ENCODE measurements around the gene SLC22A15. TPM values are rescaled to one million over a fixed set of nuclear protein-coding genes. Genes with fewer than 3 reads are reported as not detected.

Gene SLC22A15
- total RNA-seq, 1 donor from 2014 or later = 12.0 TPM

GRCh38 chr1:115980998-115981993 is 5.0 kb downstream of the SLC22A15 start:
- Histone ChIP-seq H3K4me1 (ENCODE audit: insufficient read depth, low read length) (no peaks in the 10 kb centered on the region), H3K36me3 (ENCODE audit: insufficient read depth, low read length) (no peaks in the 10 kb centered on the region), H4K20me1 (ENCODE audit: insufficient read depth, low read length) (no peaks in the 10 kb centered on the region), H3K4me3 (ENCODE audit: insufficient read depth, low read depth, low read length) (no peak overlapping the region), H2AFZ (ENCODE audit: low read depth, low read length) (no peak overlapping the region), H3K27me3 (ENCODE audit: insufficient read depth, low read length) (peaks cover 4% of the 10 kb centered on the region), H3K4me2 (ENCODE audit: low read length) (no peak overlapping the region), H3K27ac (ENCODE audit: low read depth, low read length) (no peak overlapping the region), H3K79me2 (ENCODE audit: insufficient read depth, low read length) (no peaks in the 10 kb centered on the region), H3K9ac (ENCODE audit: low read length) (no peak overlapping the region), H3K9me3 (ENCODE audit: insufficient read depth, low read depth, low read length) (no peaks in the 10 kb centered on the region)
- Mint-ChIP-seq H3K27ac (ENCODE audit: unreplicated experiment) (no peak overlapping the region), H3K27me3 (ENCODE audit: low read depth, unreplicated experiment) (no peaks in the 10 kb centered on the region), H3K4me3 (ENCODE audit: unreplicated experiment) (no peak overlapping the region), H3K4me1 (ENCODE audit: low read depth, unreplicated experiment) (peaks cover 17% of the 10 kb centered on the region), H3K9me3 (ENCODE audit: unreplicated experiment) (no peaks in the 10 kb centered on the region), H3K36me3 (ENCODE audit: low read depth, unreplicated experiment) (no peaks in the 10 kb centered on the region)
- FAIRE-seq (peak; percentile 5), DNase-seq (ENCODE audit: low read depth) (peak; percentile 9)
- TF ChIP-seq CTCF (IDR thresholded peaks at IDR 0.05; ENCODE audit: insufficient read depth, low read depth, low read length) = peak; percentile 50
- no peak for TF ChIP-seq EZH2 (IDR thresholded peaks at IDR 0.05; ENCODE audit: insufficient read depth, low read length)

- Histone ChIP-seq H3K4me2 (ENCODE audit: low read length) (no peak overlapping the region), H3K79me2 (ENCODE audit: insufficient read depth, low read length) (no peaks in the 10 kb centered on the region), H4K20me1 (ENCODE audit: insufficient read depth, low read length) (no peaks in the 10 kb centered on the region), H3K9me3 (ENCODE audit: insufficient read depth, low read depth, low read length) (no peaks in the 10 kb centered on the region), H3K9ac (ENCODE audit: low read length) (no peak overlapping the region), H2AFZ (ENCODE audit: low read depth, low read length) (no peak overlapping the region), H3K4me3 (ENCODE audit: insufficient read depth, low read depth, low read length) (no peak overlapping the region), H3K27me3 (ENCODE audit: insufficient read depth, low read length) (peaks cover 2% of the 10 kb centered on the region), H3K27ac (ENCODE audit: low read depth, low read length) (no peak overlapping the region), H3K36me3 (ENCODE audit: insufficient read depth, low read length) (no peaks in the 10 kb centered on the region), H3K4me1 (ENCODE audit: insufficient read depth, low read length) (no peaks in the 10 kb centered on the region)
- no peak for TF ChIP-seq CTCF (IDR thresholded peaks at IDR 0.05; ENCODE audit: insufficient read depth, low read depth, low read length)
- TF ChIP-seq EZH2 (IDR thresholded peaks at IDR 0.05; ENCODE audit: insufficient read depth, low read length) = no peak
- no peak for FAIRE-seq
- Mint-ChIP-seq H3K27me3 (ENCODE audit: low read depth, unreplicated experiment) (no peaks in the 10 kb centered on the region), H3K4me3 (ENCODE audit: unreplicated experiment) (no peak overlapping the region), H3K4me1 (ENCODE audit: low read depth, unreplicated experiment) (peaks cover 12% of the 10 kb centered on the region), H3K27ac (ENCODE audit: unreplicated experiment) (no peak overlapping the region), H3K36me3 (ENCODE audit: low read depth, unreplicated experiment) (no peaks in the 10 kb centered on the region), H3K9me3 (ENCODE audit: unreplicated experiment) (no peaks in the 10 kb centered on the region)
- no peak for DNase-seq (ENCODE audit: low read depth)
These were observed 6.1 kb downstream of the SLC22A15 start for GRCh38 chr1:115982400-115982799.

DNA sequence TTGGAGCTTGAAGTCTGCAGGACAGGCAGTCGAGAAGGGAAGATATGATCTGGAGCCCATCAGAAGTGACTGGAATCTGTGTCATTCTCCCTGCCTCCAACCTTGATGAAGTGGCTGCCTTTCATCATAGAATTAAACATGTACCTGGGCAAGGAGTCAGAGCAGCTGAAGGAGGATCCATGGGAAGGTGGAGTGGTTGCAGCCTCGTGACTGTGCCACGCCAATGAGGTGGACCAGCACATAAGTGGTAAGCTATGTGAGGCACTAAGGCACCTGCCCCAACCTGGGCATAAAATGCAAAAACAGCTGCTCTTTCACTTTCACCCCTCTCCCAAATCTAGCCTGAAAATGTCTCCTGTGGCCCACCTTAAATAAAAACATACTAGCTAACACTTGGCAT is 7.3 kb downstream of the SLC22A15 start:
- Histone ChIP-seq H3K4me2 (ENCODE audit: low read length) (no peak overlapping the region), H4K20me1 (ENCODE audit: insufficient read depth, low read length) (no peaks in the 10 kb centered on the region), H3K4me3 (ENCODE audit: insufficient read depth, low read depth, low read length) (no peak overlapping the region), H3K36me3 (ENCODE audit: insufficient read depth, low read length) (no peaks in the 10 kb centered on the region), H3K79me2 (ENCODE audit: insufficient read depth, low read length) (no peaks in the 10 kb centered on the region), H3K4me1 (ENCODE audit: insufficient read depth, low read length) (no peaks in the 10 kb centered on the region), H3K27ac (ENCODE audit: low read depth, low read length) (no peak overlapping the region), H2AFZ (ENCODE audit: low read depth, low read length) (no peak overlapping the region), H3K9me3 (ENCODE audit: insufficient read depth, low read depth, low read length) (no peaks in the 10 kb centered on the region), H3K9ac (ENCODE audit: low read length) (no peak overlapping the region), H3K27me3 (ENCODE audit: insufficient read depth, low read length) (no peaks in the 10 kb centered on the region)
- TF ChIP-seq EZH2 (IDR thresholded peaks at IDR 0.05; ENCODE audit: insufficient read depth, low read length) (no peak), CTCF (IDR thresholded peaks at IDR 0.05; ENCODE audit: insufficient read depth, low read depth, low read length) (no peak)
- no peak for FAIRE-seq
- H3K27me3 Mint-ChIP-seq (ENCODE audit: low read depth, unreplicated experiment) = no peaks in the 10 kb centered on the region
- H3K9me3 Mint-ChIP-seq (ENCODE audit: unreplicated experiment) = no peaks in the 10 kb centered on the region
- no peaks in the 10 kb centered on the region for H3K36me3 Mint-ChIP-seq (ENCODE audit: low read depth, unreplicated experiment)
- peaks cover 2% of the 10 kb centered on the region for H3K4me1 Mint-ChIP-seq (ENCODE audit: low read depth, unreplicated experiment)
- no peak overlapping the region for H3K27ac Mint-ChIP-seq (ENCODE audit: unreplicated experiment)
- H3K4me3 Mint-ChIP-seq (ENCODE audit: unreplicated experiment) = no peak overlapping the region
- DNase-seq (ENCODE audit: low read depth) = no peak

Data from astrocyte (in vitro differentiated cells and primary cell).